Bronchial epithelial cell (primary cell): ENCODE results near the gene RGS6. TPM values are rescaled to one million over a fixed set of nuclear protein-coding genes. Genes with fewer than 3 reads are reported as not detected.

Experiments
- DNase-seq: peaks from one replicate; pipeline ENCODE4 v3.0.0-alpha.2; 2010; ENCODE audit warnings: low read depth
- FAIRE-seq: peaks from 2 replicates; lab custom pipeline; 2011; peaks lifted over from hg19 to GRCh38; lab: Jason Lieb, UNC
- H3K27me3 ChIP-seq: 2 replicates; pipeline ENCODE4 v1.5.1; 2011; ENCODE audit warnings: low read length; ENCODE audit not compliant: control insufficient read depth, insufficient read depth
- H3K36me3 ChIP-seq: 2 replicates; pipeline ENCODE4 v1.5.1; 2011; ENCODE audit warnings: low read length; ENCODE audit not compliant: control insufficient read depth, insufficient read depth
- H3K4me3 ChIP-seq: 2 replicates; pipeline ENCODE4 v1.5.1; 2011; ENCODE audit warnings: mild to moderate bottlenecking, low read depth, low read length, control low read depth
- CTCF ChIP-seq: IDR thresholded peaks from 2 replicates; pipeline ENCODE4 v1.5.1; 2011; ENCODE audit warnings: mild to moderate bottlenecking, moderate library complexity, low read length, control low read depth, inconsistent platforms; ENCODE audit not compliant: insufficient read depth, severe bottlenecking
- total RNA-seq: library from RNA; depleted of rRNA; stranded (reverse); fragments of >200 nt; gene quantifications from 2 replicates; pipeline ENCODE4 v1.2.1, GENCODE V29; 2014

The RGS6 gene
- total RNA-seq, 1 donor from 2014 or later = not detected

GRCh38 chr14:72014486-72014885, 82.3 kb downstream of the RGS6 start:
- no peak overlapping the region for H3K4me3 ChIP-seq
- no peak for DNase-seq
- H3K36me3 ChIP-seq = no peaks in the 10 kb centered on the region
- H3K27me3 ChIP-seq = no peaks in the 10 kb centered on the region
- FAIRE-seq = no peak
- TF ChIP-seq CTCF = no peak

- FAIRE-seq = no peak
Measured at GRCh38 chr14:72017290-72017689, 85.1 kb downstream of the RGS6 start.

GRCh38 chr14:72023128-72024042, 91.2 kb downstream of the RGS6 start:
- FAIRE-seq (no peak), DNase-seq (peak; percentile 78)
- Histone ChIP-seq H3K4me3 (no peak overlapping the region), H3K36me3 (no peaks in the 10 kb centered on the region), H3K27me3 (no peaks in the 10 kb centered on the region)
- no peak for TF ChIP-seq CTCF

More at GRCh38 chr14:72017290-72017689, 85.1 kb downstream of the RGS6 start:
- TF ChIP-seq CTCF = no peak
- no peak overlapping the region for H3K4me3 ChIP-seq
- no peak for DNase-seq
- H3K36me3 ChIP-seq = no peaks in the 10 kb centered on the region
- H3K27me3 ChIP-seq = no peaks in the 10 kb centered on the region

GRCh38 chr14:72024043-72024407, 91.8 kb downstream of the RGS6 start:
- TF ChIP-seq CTCF = peak; percentile 34
- FAIRE-seq (no peak), DNase-seq (peak; percentile 35)
- H3K4me3 ChIP-seq = no peak overlapping the region
- no peaks in the 10 kb centered on the region for H3K27me3 ChIP-seq
- H3K36me3 ChIP-seq = no peaks in the 10 kb centered on the region

GRCh38 chr14:72024504-72024903, 92.3 kb downstream of the RGS6 start:
- H3K27me3 ChIP-seq = no peaks in the 10 kb centered on the region
- no peak for TF ChIP-seq CTCF
- H3K4me3 ChIP-seq = no peak overlapping the region
- no peaks in the 10 kb centered on the region for H3K36me3 ChIP-seq
- FAIRE-seq (no peak), DNase-seq (no peak)

- DNase-seq = no peak
- Histone ChIP-seq H3K4me3 (no peak overlapping the region), H3K36me3 (no peaks in the 10 kb centered on the region), H3K27me3 (no peaks in the 10 kb centered on the region)
- FAIRE-seq = peak; percentile 66
- no peak for TF ChIP-seq CTCF
Measured at GRCh38 chr14:72026536-72026935, 94.3 kb downstream of the RGS6 start.
